ENCODE measurements around the gene HBQ1. TPM values are rescaled to one million over a fixed set of nuclear protein-coding genes. Genes with fewer than 3 reads are reported as not detected.
"Not testable (repeated sequence)": the region's sequence is repeated elsewhere in the genome, so short reads cannot be mapped to it uniquely, and the experiment has no call there.

Gene HBQ1
- total RNA-seq, 1 donor from 2014 or later: not detected

- Mint-ChIP-seq H3K27me3 (ENCODE audit: unreplicated experiment) (peaks cover 55% of the 10 kb centered on the region), H3K36me3 (ENCODE audit: unreplicated experiment) (no peaks in the 10 kb centered on the region), H3K27ac (ENCODE audit: unreplicated experiment) (no peak overlapping the region), H3K4me3 (ENCODE audit: unreplicated experiment) (no peak overlapping the region), H3K9me3 (ENCODE audit: unreplicated experiment) (no peaks in the 10 kb centered on the region), H3K4me1 (ENCODE audit: unreplicated experiment) (peaks cover 12% of the 10 kb centered on the region)
- no peak for DNase-seq (ENCODE audit: extremely low spot score, unreplicated experiment)
- no peak for TF ChIP-seq CTCF (IDR thresholded peaks at IDR 0.05)
Measured at GRCh38 chr16:170788-171187, 9.5 kb upstream of the HBQ1 start.

GRCh38 chr16:172374-172941 is 7.8 kb upstream of the HBQ1 start, which contains the start of gene HBA2:
Gene HBA2 (plus strand): TSS chr16:172876. CDS start chr16:172913, 37 bp downstream.
- not testable (repeated sequence) for H3K36me3 Mint-ChIP-seq (ENCODE audit: unreplicated experiment); H3K27ac Mint-ChIP-seq (ENCODE audit: unreplicated experiment); DNase-seq (ENCODE audit: extremely low spot score, unreplicated experiment); H3K9me3 Mint-ChIP-seq (ENCODE audit: unreplicated experiment); H3K4me3 Mint-ChIP-seq (ENCODE audit: unreplicated experiment)
- H3K4me1 Mint-ChIP-seq (ENCODE audit: unreplicated experiment): peaks cover 15% of the 10 kb centered on the region
- H3K27me3 Mint-ChIP-seq (ENCODE audit: unreplicated experiment): peaks cover 49% of the 10 kb centered on the region

GRCh38 chr16:173211-173854 is 6.9 kb upstream of the HBQ1 start:
- H3K36me3 Mint-ChIP-seq (ENCODE audit: unreplicated experiment); H3K9me3 Mint-ChIP-seq (ENCODE audit: unreplicated experiment); H3K27ac Mint-ChIP-seq (ENCODE audit: unreplicated experiment); H3K4me3 Mint-ChIP-seq (ENCODE audit: unreplicated experiment); DNase-seq (ENCODE audit: extremely low spot score, unreplicated experiment): not testable (repeated sequence)
- Mint-ChIP-seq H3K27me3 (ENCODE audit: unreplicated experiment) (peaks cover 50% of the 10 kb centered on the region), H3K4me1 (ENCODE audit: unreplicated experiment) (peaks cover 18% of the 10 kb centered on the region)

- Mint-ChIP-seq H3K27me3 (ENCODE audit: unreplicated experiment) (peaks cover 48% of the 10 kb centered on the region), H3K4me1 (ENCODE audit: unreplicated experiment) (peaks cover 18% of the 10 kb centered on the region)
- not testable (repeated sequence) for H3K9me3 Mint-ChIP-seq (ENCODE audit: unreplicated experiment); H3K27ac Mint-ChIP-seq (ENCODE audit: unreplicated experiment); H3K36me3 Mint-ChIP-seq (ENCODE audit: unreplicated experiment); DNase-seq (ENCODE audit: extremely low spot score, unreplicated experiment); H3K4me3 Mint-ChIP-seq (ENCODE audit: unreplicated experiment)
Measured at GRCh38 chr16:173928-174769, 6.1 kb upstream of the HBQ1 start.

GRCh38 chr16:175011-175949 is 5.0 kb upstream of the HBQ1 start:
- H3K36me3 Mint-ChIP-seq (ENCODE audit: unreplicated experiment): no peaks in the 10 kb centered on the region
- H3K9me3 Mint-ChIP-seq (ENCODE audit: unreplicated experiment): no peaks in the 10 kb centered on the region
- DNase-seq (ENCODE audit: extremely low spot score, unreplicated experiment): no peak
- H3K4me1 Mint-ChIP-seq (ENCODE audit: unreplicated experiment): peaks cover 13% of the 10 kb centered on the region
- no peak overlapping the region for H3K27ac Mint-ChIP-seq (ENCODE audit: unreplicated experiment)
- H3K4me3 Mint-ChIP-seq (ENCODE audit: unreplicated experiment): peak overlapping the region; percentile 14
- TF ChIP-seq CTCF (IDR thresholded peaks at IDR 0.05): no peak
- peaks cover 49% of the 10 kb centered on the region for H3K27me3 Mint-ChIP-seq (ENCODE audit: unreplicated experiment)

GRCh38 chr16:176006-176405 is 4.3 kb upstream of the HBQ1 start:
- Mint-ChIP-seq H3K4me1 (ENCODE audit: unreplicated experiment) (peaks cover 12% of the 10 kb centered on the region), H3K27me3 (ENCODE audit: unreplicated experiment) (peaks cover 47% of the 10 kb centered on the region), H3K4me3 (ENCODE audit: unreplicated experiment) (peak overlapping the region; percentile 45)
- not testable (repeated sequence) for DNase-seq (ENCODE audit: extremely low spot score, unreplicated experiment); H3K9me3 Mint-ChIP-seq (ENCODE audit: unreplicated experiment); H3K27ac Mint-ChIP-seq (ENCODE audit: unreplicated experiment); H3K36me3 Mint-ChIP-seq (ENCODE audit: unreplicated experiment)

- not testable (repeated sequence) for H3K36me3 Mint-ChIP-seq (ENCODE audit: unreplicated experiment); DNase-seq (ENCODE audit: extremely low spot score, unreplicated experiment); H3K9me3 Mint-ChIP-seq (ENCODE audit: unreplicated experiment); H3K27ac Mint-ChIP-seq (ENCODE audit: unreplicated experiment)
- peaks cover 12% of the 10 kb centered on the region for H3K4me1 Mint-ChIP-seq (ENCODE audit: unreplicated experiment)
- peaks cover 43% of the 10 kb centered on the region for H3K27me3 Mint-ChIP-seq (ENCODE audit: unreplicated experiment)
- H3K4me3 Mint-ChIP-seq (ENCODE audit: unreplicated experiment): peak within 1 kb of the TSS; percentile 45
Measured at GRCh38 chr16:176477-177382, 3.5 kb upstream of the HBQ1 start, which contains the start of gene HBA1. Gene HBA1 (plus strand): TSS chr16:176680. CDS start chr16:176717, 37 bp downstream.
